HepG2 (cell line): ENCODE results near the gene C22orf15. TPM values are rescaled to one million over a fixed set of nuclear protein-coding genes. Genes with fewer than 3 reads are reported as not detected.
A peak's percentile ranks its signal among the peaks of the same experiment; 100 is the strongest.

Experiments
- CSRNP2 ChIP-seq: sonication (generic); formaldehyde crosslinking; conservative IDR thresholded peaks from 2 replicates; pipeline ENCODE4 v1.8.0; 2022; ENCODE audit warnings: low read depth, missing genetic modification reagents
- FOSL2 ChIP-seq: sonication (generic); formaldehyde crosslinking; IDR thresholded peaks from 2 replicates; pipeline ENCODE4 v1.4.0; 2020; ENCODE audit warnings: missing genetic modification reagents
- HNRNPH1 ChIP-seq: fragments of 200-400 bp; formaldehyde crosslinking; optimal IDR thresholded peaks from 2 replicates; pipeline ENCODE3; 2017; ENCODE audit warnings: mild to moderate bottlenecking, low read depth, low read length
- KAT7 ChIP-seq: IDR thresholded peaks from 2 replicates; pipeline ENCODE4 v1.6.1; 2018; ENCODE audit warnings: borderline replicate concordance, missing compliant biosample characterization
- MIER2 ChIP-seq: IDR thresholded peaks from 2 replicates; pipeline ENCODE4 v1.6.1; 2016; ENCODE audit warnings: missing biosample characterization, missing genetic modification reagents
- MIER3 ChIP-seq: IDR thresholded peaks from 2 replicates; pipeline ENCODE4 v1.6.1; 2016; ENCODE audit warnings: missing compliant biosample characterization, borderline replicate concordance
- NR0B2 ChIP-seq: sonication (generic); formaldehyde crosslinking; IDR thresholded peaks from 2 replicates; pipeline ENCODE4 v1.4.0; 2020; ENCODE audit warnings: mild to moderate bottlenecking, missing genetic modification reagents
- SALL1 ChIP-seq: sonication (generic); formaldehyde crosslinking; IDR thresholded peaks from 2 replicates; pipeline ENCODE4 v1.8.0; 2022; ENCODE audit warnings: mild to moderate bottlenecking, missing genetic modification reagents
- TP53 ChIP-seq: sonication (generic); formaldehyde crosslinking; conservative IDR thresholded peaks from 2 replicates; pipeline ENCODE4 v1.4.0; 2020; ENCODE audit warnings: missing genetic modification reagents
- ZKSCAN8 ChIP-seq: IDR thresholded peaks from 2 replicates; pipeline ENCODE4 v1.6.1; 2016; ENCODE audit warnings: borderline replicate concordance, missing genetic modification reagents, missing compliant biosample characterization
- ZNF761 ChIP-seq: sonication (generic); formaldehyde crosslinking; conservative IDR thresholded peaks from 2 replicates; pipeline ENCODE4 v1.4.0; 2020; ENCODE audit warnings: mild to moderate bottlenecking, missing genetic modification reagents
- ZNF841 ChIP-seq: sonication (generic); formaldehyde crosslinking; IDR thresholded peaks from 2 replicates; pipeline ENCODE4 v1.8.1; 2023; ENCODE audit warnings: missing genetic modification reagents, borderline replicate concordance
- polyA plus RNA-seq, 8 experiments: library from polyadenylated mRNA; depleted of rRNA in 3 of 8; stranded (reverse) in 7 of 8; unstranded in 1 of 8; fragments of >200 nt; fragmentation: Illumina TruSeq in 4 of 8; extraction: Trizol in 4 of 8; gene quantifications; 2 replicates each; pipeline versions ENCODE4 v1.2.1 to v1.2.3, GENCODE V29; 2011 to 2016; ENCODE audit warnings: low read depth in 4 of 8, missing spikeins in 1 of 8, mixed read lengths in 1 of 8; ENCODE audit not compliant: insufficient read depth in 1 of 8
- total RNA-seq, 5 experiments: library from RNA; depleted of rRNA; stranded (reverse); fragments of >200 nt; fragmentation: Illumina TruSeq; extraction: Trizol; gene quantifications; 2 replicates each; pipeline ENCODE4 v1.2.3, GENCODE V29; 2016; ENCODE audit warnings: low read depth in 1 of 5
- TF ChIP-seq, protein P1 (sequence below): sonication (generic); formaldehyde crosslinking; IDR thresholded peaks from 2 replicates; pipeline ENCODE4 v1.5.1; 2020; ENCODE audit warnings: mild to moderate bottlenecking, missing genetic modification reagents, moderate library complexity
- TF ChIP-seq, protein P2 (sequence below): sonication (generic); formaldehyde crosslinking; IDR thresholded peaks from 2 replicates; pipeline ENCODE4 v1.9.0; 2021; ENCODE audit warnings: mild to moderate bottlenecking, missing genetic modification reagents
- TF ChIP-seq, protein P3 (sequence below): sonication (generic); formaldehyde crosslinking; IDR thresholded peaks from 2 replicates; pipeline ENCODE4 v1.8.0; 2022; ENCODE audit warnings: low read depth, missing genetic modification reagents

The C22orf15 gene
- total and polyA plus RNA-seq, 2 of the 13 experiments (the other 11 are each of a cell fraction or from before 2014, with no cell fraction given), result not detected

GRCh38 chr22:23784215-23784732 lies 21.5 kb downstream of the C22orf15 start (continued):
- TF ChIP-seq, protein P1, sequence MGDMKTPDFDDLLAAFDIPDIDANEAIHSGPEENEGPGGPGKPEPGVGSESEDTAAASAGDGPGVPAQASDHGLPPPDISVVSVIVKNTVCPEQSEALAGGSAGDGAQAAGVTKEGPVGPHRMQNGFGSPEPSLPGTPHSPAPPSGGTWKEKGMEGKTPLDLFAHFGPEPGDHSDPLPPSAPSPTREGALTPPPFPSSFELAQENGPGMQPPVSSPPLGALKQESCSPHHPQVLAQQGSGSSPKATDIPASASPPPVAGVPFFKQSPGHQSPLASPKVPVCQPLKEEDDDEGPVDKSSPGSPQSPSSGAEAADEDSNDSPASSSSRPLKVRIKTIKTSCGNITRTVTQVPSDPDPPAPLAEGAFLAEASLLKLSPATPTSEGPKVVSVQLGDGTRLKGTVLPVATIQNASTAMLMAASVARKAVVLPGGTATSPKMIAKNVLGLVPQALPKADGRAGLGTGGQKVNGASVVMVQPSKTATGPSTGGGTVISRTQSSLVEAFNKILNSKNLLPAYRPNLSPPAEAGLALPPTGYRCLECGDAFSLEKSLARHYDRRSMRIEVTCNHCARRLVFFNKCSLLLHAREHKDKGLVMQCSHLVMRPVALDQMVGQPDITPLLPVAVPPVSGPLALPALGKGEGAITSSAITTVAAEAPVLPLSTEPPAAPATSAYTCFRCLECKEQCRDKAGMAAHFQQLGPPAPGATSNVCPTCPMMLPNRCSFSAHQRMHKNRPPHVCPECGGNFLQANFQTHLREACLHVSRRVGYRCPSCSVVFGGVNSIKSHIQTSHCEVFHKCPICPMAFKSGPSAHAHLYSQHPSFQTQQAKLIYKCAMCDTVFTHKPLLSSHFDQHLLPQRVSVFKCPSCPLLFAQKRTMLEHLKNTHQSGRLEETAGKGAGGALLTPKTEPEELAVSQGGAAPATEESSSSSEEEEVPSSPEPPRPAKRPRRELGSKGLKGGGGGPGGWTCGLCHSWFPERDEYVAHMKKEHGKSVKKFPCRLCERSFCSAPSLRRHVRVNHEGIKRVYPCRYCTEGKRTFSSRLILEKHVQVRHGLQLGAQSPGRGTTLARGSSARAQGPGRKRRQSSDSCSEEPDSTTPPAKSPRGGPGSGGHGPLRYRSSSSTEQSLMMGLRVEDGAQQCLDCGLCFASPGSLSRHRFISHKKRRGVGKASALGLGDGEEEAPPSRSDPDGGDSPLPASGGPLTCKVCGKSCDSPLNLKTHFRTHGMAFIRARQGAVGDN (CRISPR knock-in tag), result peak; percentile 71
- TF ChIP-seq KAT7 (CRISPR knock-in tag) (no peak), CSRNP2 (CRISPR knock-in tag) (no peak), ZKSCAN8 (CRISPR knock-in tag) (no peak), MIER3 (CRISPR knock-in tag) (peak; percentile 24; the same call in 1 of the 2 replicates), HNRNPH1 (no peak), NR0B2 (CRISPR knock-in tag) (no peak), ZNF841 (no peak), TP53 (no peak), SALL1 (CRISPR knock-in tag) (peak; percentile 29), MIER2 (0 out of 2 replicates have a peak, but pooled peaks have one; percentile 39), FOSL2 (CRISPR knock-in tag) (no peak), ZNF761 (CRISPR knock-in tag) (no peak)
- TF ChIP-seq, protein P2, sequence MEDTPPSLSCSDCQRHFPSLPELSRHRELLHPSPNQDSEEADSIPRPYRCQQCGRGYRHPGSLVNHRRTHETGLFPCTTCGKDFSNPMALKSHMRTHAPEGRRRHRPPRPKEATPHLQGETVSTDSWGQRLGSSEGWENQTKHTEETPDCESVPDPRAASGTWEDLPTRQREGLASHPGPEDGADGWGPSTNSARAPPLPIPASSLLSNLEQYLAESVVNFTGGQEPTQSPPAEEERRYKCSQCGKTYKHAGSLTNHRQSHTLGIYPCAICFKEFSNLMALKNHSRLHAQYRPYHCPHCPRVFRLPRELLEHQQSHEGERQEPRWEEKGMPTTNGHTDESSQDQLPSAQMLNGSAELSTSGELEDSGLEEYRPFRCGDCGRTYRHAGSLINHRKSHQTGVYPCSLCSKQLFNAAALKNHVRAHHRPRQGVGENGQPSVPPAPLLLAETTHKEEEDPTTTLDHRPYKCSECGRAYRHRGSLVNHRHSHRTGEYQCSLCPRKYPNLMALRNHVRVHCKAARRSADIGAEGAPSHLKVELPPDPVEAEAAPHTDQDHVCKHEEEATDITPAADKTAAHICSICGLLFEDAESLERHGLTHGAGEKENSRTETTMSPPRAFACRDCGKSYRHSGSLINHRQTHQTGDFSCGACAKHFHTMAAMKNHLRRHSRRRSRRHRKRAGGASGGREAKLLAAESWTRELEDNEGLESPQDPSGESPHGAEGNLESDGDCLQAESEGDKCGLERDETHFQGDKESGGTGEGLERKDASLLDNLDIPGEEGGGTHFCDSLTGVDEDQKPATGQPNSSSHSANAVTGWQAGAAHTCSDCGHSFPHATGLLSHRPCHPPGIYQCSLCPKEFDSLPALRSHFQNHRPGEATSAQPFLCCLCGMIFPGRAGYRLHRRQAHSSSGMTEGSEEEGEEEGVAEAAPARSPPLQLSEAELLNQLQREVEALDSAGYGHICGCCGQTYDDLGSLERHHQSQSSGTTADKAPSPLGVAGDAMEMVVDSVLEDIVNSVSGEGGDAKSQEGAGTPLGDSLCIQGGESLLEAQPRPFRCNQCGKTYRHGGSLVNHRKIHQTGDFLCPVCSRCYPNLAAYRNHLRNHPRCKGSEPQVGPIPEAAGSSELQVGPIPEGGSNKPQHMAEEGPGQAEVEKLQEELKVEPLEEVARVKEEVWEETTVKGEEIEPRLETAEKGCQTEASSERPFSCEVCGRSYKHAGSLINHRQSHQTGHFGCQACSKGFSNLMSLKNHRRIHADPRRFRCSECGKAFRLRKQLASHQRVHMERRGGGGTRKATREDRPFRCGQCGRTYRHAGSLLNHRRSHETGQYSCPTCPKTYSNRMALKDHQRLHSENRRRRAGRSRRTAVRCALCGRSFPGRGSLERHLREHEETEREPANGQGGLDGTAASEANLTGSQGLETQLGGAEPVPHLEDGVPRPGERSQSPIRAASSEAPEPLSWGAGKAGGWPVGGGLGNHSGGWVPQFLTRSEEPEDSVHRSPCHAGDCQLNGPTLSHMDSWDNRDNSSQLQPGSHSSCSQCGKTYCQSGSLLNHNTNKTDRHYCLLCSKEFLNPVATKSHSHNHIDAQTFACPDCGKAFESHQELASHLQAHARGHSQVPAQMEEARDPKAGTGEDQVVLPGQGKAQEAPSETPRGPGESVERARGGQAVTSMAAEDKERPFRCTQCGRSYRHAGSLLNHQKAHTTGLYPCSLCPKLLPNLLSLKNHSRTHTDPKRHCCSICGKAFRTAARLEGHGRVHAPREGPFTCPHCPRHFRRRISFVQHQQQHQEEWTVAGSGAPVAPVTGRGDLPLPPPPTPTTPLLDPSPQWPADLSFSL (CRISPR knock-in tag), result no peak
- TF ChIP-seq, protein P3, sequence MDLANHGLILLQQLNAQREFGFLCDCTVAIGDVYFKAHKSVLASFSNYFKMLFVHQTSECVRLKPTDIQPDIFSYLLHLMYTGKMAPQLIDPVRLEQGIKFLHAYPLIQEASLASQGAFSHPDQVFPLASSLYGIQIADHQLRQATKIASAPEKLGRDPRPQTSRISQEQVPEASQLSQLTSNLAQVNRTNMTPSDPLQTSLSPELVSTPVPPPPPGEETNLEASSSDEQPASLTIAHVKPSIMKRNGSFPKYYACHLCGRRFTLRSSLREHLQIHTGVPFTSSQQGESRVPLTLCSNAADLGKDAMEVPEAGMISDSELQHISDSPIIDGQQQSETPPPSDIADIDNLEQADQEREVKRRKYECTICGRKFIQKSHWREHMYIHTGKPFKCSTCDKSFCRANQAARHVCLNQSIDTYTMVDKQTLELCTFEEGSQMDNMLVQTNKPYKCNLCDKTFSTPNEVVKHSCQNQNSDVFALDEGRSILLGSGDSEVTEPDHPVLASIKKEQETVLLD (CRISPR knock-in tag), result no peak
